KMS-11 (cell line): ENCODE data around the gene CD58.

Source experiments
- H2AFZ ChIP-seq: fragments of 200-600 bp; sonication (generic); 2 replicates; pipeline ENCODE4 v1.6.1; 2016; ENCODE audit warnings: antibody characterized with exemption, mixed run types, low read depth
- H3K27ac ChIP-seq: fragments of 200-600 bp; sonication (generic); 2 replicates; pipeline ENCODE4 v1.6.1; 2016; ENCODE audit warnings: mild to moderate bottlenecking, mixed run types
- H3K27me3 ChIP-seq: fragments of 200-600 bp; sonication (generic); 2 replicates; pipeline ENCODE4 v1.6.1; 2017; ENCODE audit warnings: mild to moderate bottlenecking, low read depth, mixed run types, moderate library complexity; ENCODE audit not compliant: insufficient read depth
- H3K36me3 ChIP-seq: fragments of 200-600 bp; sonication (generic); 2 replicates; pipeline ENCODE4 v1.6.1; 2017; ENCODE audit warnings: mild to moderate bottlenecking, mixed run types; ENCODE audit not compliant: insufficient read depth
- H3K4me1 ChIP-seq: fragments of 200-600 bp; sonication (generic); 2 replicates; pipeline ENCODE4 v1.6.1; 2016; ENCODE audit warnings: mild to moderate bottlenecking, low read depth, mixed run types; ENCODE audit not compliant: poor library complexity, severe bottlenecking
- H3K4me2 ChIP-seq: fragments of 200-600 bp; sonication (generic); 2 replicates; pipeline ENCODE4 v1.7.0; 2016; ENCODE audit warnings: mild to moderate bottlenecking, mixed run types
- H3K4me3 ChIP-seq: fragments of 200-600 bp; sonication (generic); IDR thresholded peaks from 2 replicates; pipeline ENCODE4 v1.6.1; 2017; ENCODE audit warnings: low read depth, low read length, mixed read lengths; ENCODE audit not compliant: insufficient read depth
- H3K79me2 ChIP-seq: fragments of 200-600 bp; sonication (generic); 2 replicates; pipeline ENCODE4 v1.6.1; 2016; ENCODE audit warnings: low read depth, mixed run types; ENCODE audit not compliant: insufficient read depth
- H3K9ac ChIP-seq: fragments of 200-600 bp; sonication (generic); 2 replicates; pipeline ENCODE4 v1.6.1; 2016; ENCODE audit warnings: mild to moderate bottlenecking, mixed run types
- H4K20me1 ChIP-seq: fragments of 200-600 bp; sonication (generic); 2 replicates; pipeline ENCODE4 v1.6.1; 2016; ENCODE audit warnings: mild to moderate bottlenecking, mixed run types; ENCODE audit not compliant: insufficient read depth
- CTCF ChIP-seq: fragments of 200-600 bp; sonication (generic); conservative IDR thresholded peaks from 2 replicates; pipeline ENCODE4 v1.6.1; 2017; ENCODE audit warnings: low read depth, mild to moderate bottlenecking, antibody characterized with exemption, low read length, moderate library complexity, mixed read lengths

CD58 gene

GRCh38 chr1:116465477-116465844, 105.4 kb downstream of the CD58 start:
- Histone ChIP-seq H3K36me3 (no peaks in the 10 kb centered on the region), H4K20me1 (no peaks in the 10 kb centered on the region), H2AFZ (no peak overlapping the region), H3K4me2 (no peak overlapping the region), H3K4me1 (no peaks in the 10 kb centered on the region), H3K27ac (no peak overlapping the region), H3K79me2 (no peaks in the 10 kb centered on the region), H3K9ac (no peak overlapping the region), H3K27me3 (no peaks in the 10 kb centered on the region), H3K4me3 (no peak overlapping the region)
- no peak for TF ChIP-seq CTCF
